NCI-H526 treated with DMSO at 0.1 percent for 48 hours (cell line): ENCODE measurements around the gene PCBP3.

Source experiments
- DNase-seq: peaks from one replicate; lab custom pipeline; 2025; lab: John Stamatoyannopoulos, UW

PCBP3 gene

GRCh38 chr21:45930231-45930760 lies 286.8 kb downstream of the PCBP3 start:
- no peak for DNase-seq

GRCh38 chr21:45930792-45931191 lies 287.3 kb downstream of the PCBP3 start:
- DNase-seq = no peak

- no peak for DNase-seq
Measured at GRCh38 chr21:45931397-45931969, 288.0 kb downstream of the PCBP3 start.

- no peak for DNase-seq
Measured at GRCh38 chr21:45932922-45933502, 289.5 kb downstream of the PCBP3 start.

GRCh38 chr21:45934085-45934484 lies 290.6 kb downstream of the PCBP3 start:
- no peak for DNase-seq

GRCh38 chr21:45934554-45934953 lies 291.0 kb downstream of the PCBP3 start:
- no peak for DNase-seq

- DNase-seq = no peak
Measured at GRCh38 chr21:45935628-45936027, 292.1 kb downstream of the PCBP3 start.

- no peak for DNase-seq
Measured at GRCh38 chr21:45937721-45938452, 294.4 kb downstream of the PCBP3 start.

- no peak for DNase-seq
Measured at GRCh38 chr21:45938453-45938755, 294.9 kb downstream of the PCBP3 start.

GRCh38 chr21:45938811-45939520 lies 295.4 kb downstream of the PCBP3 start:
- no peak for DNase-seq

- no peak for DNase-seq
Measured at GRCh38 chr21:45939521-45940045, 296.1 kb downstream of the PCBP3 start.

- DNase-seq = no peak
Measured at GRCh38 chr21:45940091-45940490, 296.6 kb downstream of the PCBP3 start.

GRCh38 chr21:45940621-45941337 lies 297.3 kb downstream of the PCBP3 start:
- no peak for DNase-seq

GRCh38 chr21:45941338-45941710 lies 297.8 kb downstream of the PCBP3 start:
- no peak for DNase-seq

GRCh38 chr21:45941717-45942546 lies 298.4 kb downstream of the PCBP3 start:
- no peak for DNase-seq

GRCh38 chr21:45942755-45943629 lies 299.5 kb downstream of the PCBP3 start:
- DNase-seq = no peak

- no peak for DNase-seq
Measured at GRCh38 chr21:45943630-45944540, 300.4 kb downstream of the PCBP3 start.

- DNase-seq = no peak
Measured at GRCh38 chr21:45944601-45945000, 301.1 kb downstream of the PCBP3 start.
